Measurements from ENCODE around the gene TXNDC16. TPM values are rescaled to one million over a fixed set of nuclear protein-coding genes. Genes with fewer than 3 reads are reported as not detected.

Gene TXNDC16
- total and polyA plus RNA-seq, 2 donors (not counting 1 experiment from before 2014, with no cell fraction given) = 0.75 to 7.0 TPM

GRCh38 chr14:52464175-52464574, 88.1 kb downstream of the TXNDC16 start:
- peaks cover 0 to 2% of the 10 kb centered on the region in 2 experiments for H3K36me3 ChIP-seq (replicated peaks in 1 of 2; ENCODE audit: control extremely low read depth in 1 of 2, control insufficient read depth in 1 of 2, extremely low read depth in 1 of 2, insufficient read depth in 2 of 2, low read length in 1 of 2)
- ChIA-PET CTCF (no interaction called here), POLR2A (no interaction called here)
- no peak overlapping the region for H3K9ac ChIP-seq (ENCODE audit: low read length)
- no peaks in the 10 kb centered on the region for H3K4me1 ChIP-seq (ENCODE audit: control insufficient read depth in 2 of 2, insufficient read depth in 2 of 2, low read length in 2 of 2)
- ATAC-seq (ENCODE audit: low read depth) (no peak), DNase-seq (no peak)
- no CpG with 5 or more reads among the region's 4 CpGs for WGBS (ENCODE audit: insufficient coverage)
- H3K4me3 Mint-ChIP-seq = no peak overlapping the region
- TF ChIP-seq EZH2 (IDR thresholded peaks at IDR 0.05; ENCODE audit: borderline replicate concordance, insufficient read depth, low read depth, low read length, poor library complexity, severe bottlenecking) = no peak
- no peak for TF ChIP-seq CTCF (IDR thresholded peaks at IDR 0.05)
- H3K27ac ChIP-seq (ENCODE audit: low read length in 2 of 2) = no peak overlapping the region
- no peak overlapping the region for H3K27ac Mint-ChIP-seq
- no peaks in the 10 kb centered on the region for H3K27me3 ChIP-seq (replicated peaks in 1 of 4; ENCODE audit: control extremely low read depth in 1 of 4, control insufficient read depth in 3 of 4, insufficient read depth in 4 of 4, low read length in 3 of 4)
- intact Hi-C loops (cut with micrococcal nuclease) = no loop called here
- no peak overlapping the region for H3K4me3 ChIP-seq (ENCODE audit: control extremely low read depth in 1 of 5, extremely low read depth in 1 of 5, insufficient read depth in 1 of 5, low read depth in 2 of 5, low read length in 4 of 5)
- no peaks in the 10 kb centered on the region for H3K9me3 Mint-ChIP-seq (ENCODE audit: insufficient read depth)
- no peaks in the 10 kb centered on the region for H3K27me3 Mint-ChIP-seq
- H3K9me3 ChIP-seq (ENCODE audit: control extremely low read depth in 1 of 3, control insufficient read depth in 2 of 3, insufficient read depth in 1 of 3, low read length in 2 of 3) = peaks cover 7 to 10% (median 9%) of the 10 kb centered on the region in 3 donors
- H2AFZ ChIP-seq (ENCODE audit: insufficient read depth, low read depth, low read length, poor library complexity, severe bottlenecking) = no peak overlapping the region
- H3K4me2 ChIP-seq (replicated peaks; ENCODE audit: low read depth, low read length, poor library complexity, severe bottlenecking) = no peak overlapping the region
- H3K4me1 Mint-ChIP-seq = no peaks in the 10 kb centered on the region
- no peaks in the 10 kb centered on the region for H3K79me2 ChIP-seq (ENCODE audit: control insufficient read depth, insufficient read depth, low read length)
- no peaks in the 10 kb centered on the region for H4K20me1 ChIP-seq (ENCODE audit: control insufficient read depth, insufficient read depth, low read length, poor library complexity, severe bottlenecking)

- ChIA-PET CTCF (interaction anchor here (0.6 kb wide), 1 partner anchor 164 kb away, joined by 4 read pairs; no protein-coding TSS in a partner anchor), POLR2A (no interaction called here)
- ATAC-seq (ENCODE audit: low read depth) (no peak), DNase-seq (no peak)
- no peak overlapping the region for H3K4me2 ChIP-seq (replicated peaks; ENCODE audit: low read depth, low read length, poor library complexity, severe bottlenecking)
- H3K9me3 Mint-ChIP-seq (ENCODE audit: insufficient read depth) = no peaks in the 10 kb centered on the region
- H3K27me3 Mint-ChIP-seq = no peaks in the 10 kb centered on the region
- 0% methylated on average over 1 of the region's 3 CpGs for WGBS (ENCODE audit: insufficient coverage)
- H4K20me1 ChIP-seq (ENCODE audit: control insufficient read depth, insufficient read depth, low read length, poor library complexity, severe bottlenecking) = no peaks in the 10 kb centered on the region
- intact Hi-C loops (cut with micrococcal nuclease) = no loop called here
- H3K36me3 ChIP-seq (replicated peaks in 1 of 2; ENCODE audit: control extremely low read depth in 1 of 2, control insufficient read depth in 1 of 2, extremely low read depth in 1 of 2, insufficient read depth in 2 of 2, low read length in 1 of 2) = peaks cover 0 to 2% of the 10 kb centered on the region in 2 experiments
- H3K4me1 ChIP-seq (ENCODE audit: control insufficient read depth in 2 of 2, insufficient read depth in 2 of 2, low read length in 2 of 2) = no peaks in the 10 kb centered on the region
- no peak for TF ChIP-seq EZH2 (IDR thresholded peaks at IDR 0.05; ENCODE audit: borderline replicate concordance, insufficient read depth, low read depth, low read length, poor library complexity, severe bottlenecking)
- TF ChIP-seq CTCF (IDR thresholded peaks at IDR 0.05) = no peak
- H3K4me1 Mint-ChIP-seq = no peaks in the 10 kb centered on the region
- H3K27ac ChIP-seq (ENCODE audit: low read length in 2 of 2) = no peak overlapping the region
- no peak overlapping the region for H3K4me3 ChIP-seq (ENCODE audit: control extremely low read depth in 1 of 5, extremely low read depth in 1 of 5, insufficient read depth in 1 of 5, low read depth in 2 of 5, low read length in 4 of 5)
- H3K4me3 Mint-ChIP-seq = no peak overlapping the region
- H2AFZ ChIP-seq (ENCODE audit: insufficient read depth, low read depth, low read length, poor library complexity, severe bottlenecking) = no peak overlapping the region
- H3K9ac ChIP-seq (ENCODE audit: low read length) = no peak overlapping the region
- H3K79me2 ChIP-seq (ENCODE audit: control insufficient read depth, insufficient read depth, low read length) = no peaks in the 10 kb centered on the region
- H3K27me3 ChIP-seq (replicated peaks in 1 of 4; ENCODE audit: control extremely low read depth in 1 of 4, control insufficient read depth in 3 of 4, insufficient read depth in 4 of 4, low read length in 3 of 4) = no peaks in the 10 kb centered on the region
- no peak overlapping the region for H3K27ac Mint-ChIP-seq
- peaks cover 7 to 10% (median 9%) of the 10 kb centered on the region in 3 donors for H3K9me3 ChIP-seq (ENCODE audit: control extremely low read depth in 1 of 3, control insufficient read depth in 2 of 3, insufficient read depth in 1 of 3, low read length in 2 of 3)
Observed at GRCh38 chr14:52463375-52463774, 88.9 kb downstream of the TXNDC16 start.

Measured in B cell (primary cell).